ENCODE results near the gene SDHB. TPM values are rescaled to one million over a fixed set of nuclear protein-coding genes. Genes with fewer than 3 reads are reported as not detected.
A peak's percentile ranks its signal among the peaks of the same experiment; 100 is the strongest.

Gene SDHB
- total and polyA plus RNA-seq, 10 of the 15 experiments (the other 5 are each of a cell fraction or from before 2014, with no cell fraction given), result 101 to 319 (median 188) TPM

- TF ChIP-seq CBFB (IDR thresholded peaks at IDR 0.05; ENCODE audit: low read depth) (peak; percentile 66; the same call in 1 of the 2 replicates), CHD1 (IDR thresholded peaks at IDR 0.05; ENCODE audit: low read depth, low read length) (no peak), HCFC1 (IDR thresholded peaks at IDR 0.05; ENCODE audit: low read length) (peak; percentile 67), CHD2 (IDR thresholded peaks at IDR 0.05; ENCODE audit: borderline replicate concordance, low read depth, low read length) (peak; percentile 72), PKNOX1 (IDR thresholded peaks at IDR 0.05) (peak; percentile 76), CEBPZ (IDR thresholded peaks at IDR 0.05; ENCODE audit: low read depth, low read length) (no peak), NFYB (IDR thresholded peaks at IDR 0.05; ENCODE audit: insufficient read depth, low read depth, low read length) (peak; percentile 60; the same call in 1 of the 2 replicates), SREBF2 (IDR thresholded peaks at IDR 0.05; ENCODE audit: low read length) (no peak), EGR1 (IDR thresholded peaks at IDR 0.05; ENCODE audit: borderline replicate concordance in 1 of 2, low read depth in 2 of 2, low read length in 2 of 2) (peak in 1 of 2 experiments; percentile 76; a peak in 2 of 3 replicates), CBX3 (IDR thresholded peaks at IDR 0.05; ENCODE audit: borderline replicate concordance, low read depth) (no peak), JUND (IDR thresholded peaks at IDR 0.05; ENCODE audit: low read depth, low read length) (peak; percentile 31; the same call in 1 of the 2 replicates), IKZF1 (conservative IDR thresholded peaks at IDR 0.05) (peak; percentile 81), BCL11A (IDR thresholded peaks at IDR 0.05; ENCODE audit: low read depth, low read length) (no peak), USF1 (IDR thresholded peaks at IDR 0.05; ENCODE audit: borderline replicate concordance, extremely low read length, insufficient read depth, low read depth, low read length) (peak; percentile 65), ZBTB40 (IDR thresholded peaks at IDR 0.05; ENCODE audit: borderline replicate concordance) (peak; percentile 82; the same call in 1 of the 2 replicates), ATF7 (IDR thresholded peaks at IDR 0.05; ENCODE audit: low read depth) (peak; percentile 82), RELB (IDR thresholded peaks at IDR 0.05; ENCODE audit: low read depth) (peak; percentile 91)
Measured at GRCh38 chr1:17053685-17054410, at the start of gene SDHB (continued).

Data from GM12878 (cell line).